CD14-positive monocyte (primary cell): Measurements from ENCODE around the gene ISOC1. TPM values are rescaled to one million over a fixed set of nuclear protein-coding genes. Genes with fewer than 3 reads are reported as not detected.

ENCODE experiments used
- DNase-seq, 3 donors: peaks; one replicate each; pipeline ENCODE4 v3.0.0-alpha.2; 2011 to 2022
- H2AFZ ChIP-seq: 2 replicates; pipeline ENCODE4 v1.6.0; 2012; ENCODE audit warnings: mild to moderate bottlenecking, low read depth, low read length, inconsistent platforms; ENCODE audit not compliant: insufficient read depth, poor library complexity, severe bottlenecking
- H3K27ac ChIP-seq, 2 donors: 1 replicate in 1 of 2; 2 replicates in 1 of 2; pipeline ENCODE4 v1.5.1; 2012 to 2013; ENCODE audit warnings: low read length in 2 of 2, control low read depth in 1 of 2, inconsistent platforms in 1 of 2, low read depth in 1 of 2, mild to moderate bottlenecking in 1 of 2
- H3K27me3 ChIP-seq, 2 donors: one replicate each; pipeline versions ENCODE4 v1.6.0 to v1.6.1; 2011 to 2013; ENCODE audit warnings: low read length in 2 of 2; ENCODE audit not compliant: control insufficient read depth in 2 of 2, insufficient read depth in 2 of 2
- H3K36me3 ChIP-seq, 2 donors: replicated peaks in 1 of 2; 1 replicate in 1 of 2; 2 replicates in 1 of 2; pipeline versions ENCODE4 v1.5.1 to v1.6.1; 2012 to 2013; ENCODE audit warnings: low read length in 2 of 2, control low read depth in 1 of 2, inconsistent platforms in 1 of 2, mild to moderate bottlenecking in 1 of 2; ENCODE audit not compliant: insufficient read depth in 2 of 2, control insufficient read depth in 1 of 2
- H3K4me1 ChIP-seq, 2 donors: 1 replicate in 1 of 2; 2 replicates in 1 of 2; pipeline versions ENCODE4 v1.5.1 to v1.6.1; 2012 to 2013; ENCODE audit warnings: low read length in 2 of 2, control low read depth in 1 of 2, inconsistent platforms in 1 of 2, mild to moderate bottlenecking in 1 of 2, moderate library complexity in 1 of 2; ENCODE audit not compliant: insufficient read depth in 2 of 2, control insufficient read depth in 1 of 2
- H3K4me2 ChIP-seq: replicated peaks from 2 replicates; pipeline ENCODE3; 2012; ENCODE audit warnings: low read length, moderate library complexity, mild to moderate bottlenecking; ENCODE audit not compliant: poor library complexity, severe bottlenecking; ENCODE audit errors: extremely low read depth
- H3K4me3 ChIP-seq, 3 experiments: fragments of 200-600 bp in 1 of 3; sonication (generic) in 1 of 3; replicated peaks in 1 of 3; 1 replicate in 2 of 3; 2 replicates in 1 of 3; pipeline ENCODE4 v1.5.1; 2011 to 2013; ENCODE audit warnings: low read length in 3 of 3, mild to moderate bottlenecking in 3 of 3, control low read depth in 2 of 3, low read depth in 2 of 3, inconsistent platforms in 1 of 3, moderate library complexity in 1 of 3
- H3K79me2 ChIP-seq: 2 replicates; pipeline ENCODE4 v1.6.0; 2012; ENCODE audit warnings: mild to moderate bottlenecking, control low read depth, inconsistent platforms, low read length, moderate library complexity; ENCODE audit not compliant: insufficient read depth
- H3K9ac ChIP-seq: 2 replicates; pipeline ENCODE4 v1.6.0; 2017; ENCODE audit warnings: low read length, mild to moderate bottlenecking; ENCODE audit not compliant: insufficient read depth, poor library complexity, severe bottlenecking
- H3K9me3 ChIP-seq, 2 donors: replicated peaks in 1 of 2; 1 replicate in 1 of 2; 2 replicates in 1 of 2; pipeline versions ENCODE4 v1.5.1 to v1.6.1; 2012 to 2013; ENCODE audit warnings: low read length in 2 of 2, control low read depth in 1 of 2; ENCODE audit not compliant: control insufficient read depth in 1 of 2, insufficient read depth in 1 of 2
- H4K20me1 ChIP-seq: 2 replicates; pipeline ENCODE4 v1.6.0; 2012; ENCODE audit warnings: mild to moderate bottlenecking, low read length, control low read depth, moderate library complexity; ENCODE audit not compliant: insufficient read depth
- H3K27ac Mint-ChIP-seq, 7 donors: one replicate each; pipeline ENCODE4 v1.8.0; 2020; ENCODE audit warnings: mild to moderate bottlenecking in 7 of 7, mixed read lengths in 7 of 7, moderate library complexity in 6 of 7, inconsistent platforms in 2 of 7
- H3K27me3 Mint-ChIP-seq, 3 donors: one replicate each; pipeline ENCODE4 v1.8.0; 2021 to 2022; ENCODE audit warnings: low read depth in 3 of 3, mild to moderate bottlenecking in 3 of 3, mixed read lengths in 3 of 3, moderate library complexity in 3 of 3, inconsistent platforms in 1 of 3
- H3K36me3 Mint-ChIP-seq, 2 donors: one replicate each; pipeline ENCODE4 v1.8.0; 2020; ENCODE audit warnings: mixed read lengths in 2 of 2, inconsistent platforms in 1 of 2, mild to moderate bottlenecking in 1 of 2
- H3K4me1 Mint-ChIP-seq: one replicate; pipeline ENCODE4 v1.8.0; 2020; ENCODE audit warnings: mild to moderate bottlenecking, mixed read lengths
- H3K4me3 Mint-ChIP-seq, 2 donors: one replicate each; pipeline ENCODE4 v1.8.0; 2020; ENCODE audit warnings: mild to moderate bottlenecking in 2 of 2, mixed read lengths in 2 of 2, moderate library complexity in 1 of 2
- H3K9me3 Mint-ChIP-seq, 7 donors: one replicate each; pipeline ENCODE4 v1.8.0; 2020 to 2022; ENCODE audit warnings: mixed read lengths in 7 of 7, mild to moderate bottlenecking in 6 of 7, moderate library complexity in 6 of 7, inconsistent platforms in 2 of 7
- CTCF ChIP-seq: fragments of 200-600 bp; IDR thresholded peaks from one replicate; pipeline ENCODE4 v1.8.0; 2022; ENCODE audit warnings: antibody characterized with exemption, mild to moderate bottlenecking
- WGBS: methylation state at CpG from one replicate; pipeline ENCODE4 v1.1.5; 2013; ENCODE audit warnings: missing lambda C conversion rate; ENCODE audit not compliant: insufficient coverage; 5-methylcytosine and 5-hydroxymethylcytosine counted together
- intact Hi-C, 2 donors: fragments of 100-400 bp; cut with micrococcal nuclease; formaldehyde crosslinking; loops; one replicate each; pipeline versions ENCODE4 v1.15.0 to v1.15.1; 2023
- polyA plus RNA-seq, 3 donors: library from polyadenylated mRNA; depleted of rRNA in 1 of 3; unstranded in 2 of 3; stranded (reverse) in 1 of 3; fragments of 300-500 nt in 2 of 3; fragments of >200 nt in 1 of 3; fragmentation: Illumina TruSeq in 2 of 3; gene quantifications; 1 replicate in 2 of 3; 2 replicates in 1 of 3; pipeline ENCODE4 v1.2.3, GENCODE V29; 2012 to 2021

Gene ISOC1
- polyA plus RNA-seq, 3 donors: 5.6 to 19.4 (median 16.6) TPM

GRCh38 chr5:129051283-129051682 lies 43.3 kb upstream of the ISOC1 start:
- peaks cover 0 to 5% (median 0%) of the 10 kb centered on the region in 7 donors for H3K9me3 Mint-ChIP-seq
- H3K27ac ChIP-seq: no peak overlapping the region
- WGBS: no CpG with 5 or more reads among the region's 4 CpGs
- H3K36me3 Mint-ChIP-seq: no peaks in the 10 kb centered on the region
- peaks cover 0 to 4% (median 2%) of the 10 kb centered on the region in 3 donors for H3K27me3 Mint-ChIP-seq
- H3K27me3 ChIP-seq: no peaks in the 10 kb centered on the region
- no peak overlapping the region for H3K4me3 ChIP-seq
- intact Hi-C loops: no loop called here
- no peaks in the 10 kb centered on the region for H4K20me1 ChIP-seq
- H3K4me1 ChIP-seq: no peaks in the 10 kb centered on the region
- no peak overlapping the region for H3K4me3 Mint-ChIP-seq
- no peaks in the 10 kb centered on the region for H3K4me1 Mint-ChIP-seq
- H3K79me2 ChIP-seq: no peaks in the 10 kb centered on the region
- no peak for DNase-seq
- no peak overlapping the region for H3K27ac Mint-ChIP-seq
- H3K9me3 ChIP-seq: peaks cover 0 to 7% of the 10 kb centered on the region in 2 donors
- no peak overlapping the region for H3K9ac ChIP-seq
- H2AFZ ChIP-seq: no peak overlapping the region
- H3K4me2 ChIP-seq: no peak overlapping the region
- H3K36me3 ChIP-seq: no peaks in the 10 kb centered on the region
- TF ChIP-seq CTCF: no peak

GRCh38 chr5:129053438-129053837 lies 41.1 kb upstream of the ISOC1 start:
- no peak for DNase-seq
- no peak for TF ChIP-seq CTCF
- no peaks in the 10 kb centered on the region for H3K4me1 ChIP-seq

More at GRCh38 chr5:129053438-129053837, 41.1 kb upstream of the ISOC1 start:
- no peak overlapping the region for H3K4me2 ChIP-seq
- no peak overlapping the region for H2AFZ ChIP-seq
- H3K9me3 ChIP-seq: peaks cover 0 to 7% of the 10 kb centered on the region in 2 donors
- H4K20me1 ChIP-seq: no peaks in the 10 kb centered on the region
- no peaks in the 10 kb centered on the region for H3K36me3 ChIP-seq
- H3K36me3 Mint-ChIP-seq: no peaks in the 10 kb centered on the region
- peaks cover 0 to 4% (median 2%) of the 10 kb centered on the region in 3 donors for H3K27me3 Mint-ChIP-seq
- no peak overlapping the region for H3K27ac Mint-ChIP-seq
- H3K27ac ChIP-seq: no peak overlapping the region
- no peak overlapping the region for H3K4me3 Mint-ChIP-seq
- peaks cover 0 to 4% (median 2%) of the 10 kb centered on the region in 7 donors for H3K9me3 Mint-ChIP-seq
- H3K79me2 ChIP-seq: no peaks in the 10 kb centered on the region
- no peak overlapping the region for H3K4me3 ChIP-seq
- H3K4me1 Mint-ChIP-seq: no peaks in the 10 kb centered on the region
- intact Hi-C loops: no loop called here
- no peaks in the 10 kb centered on the region for H3K27me3 ChIP-seq
- no peak overlapping the region for H3K9ac ChIP-seq
